Endothelial cell of umbilical vein (primary cell): Measurements from ENCODE around the gene VPS16. TPM values are rescaled to one million over a fixed set of nuclear protein-coding genes. Genes with fewer than 3 reads are reported as not detected.

ENCODE experiments used
- BruUV-seq: library from RNA; stranded (reverse); fragments of 400-500 nt; replicated peaks from 2 replicates; lab custom pipeline; 2021; lab: Mats Ljungman, UMichigan
- CTCF ChIA-PET: fragments of 300-600, 350-600 bp; sonication (Branson Sonifier 250); formaldehyde crosslinking; loops from one replicate; lab custom pipeline; 2021; ENCODE audit warnings: antibody characterized with exemption, inconsistent platforms; lab: Charles Lee
- POLR2A ChIA-PET: fragments of 300-600, 350-600 bp; sonication (Branson Sonifier 250); formaldehyde crosslinking; loops from one replicate; lab custom pipeline; 2021; ENCODE audit warnings: antibody characterized with exemption, inconsistent platforms; lab: Charles Lee
- DNase-seq: peaks from one replicate; pipeline ENCODE4 v3.0.0-alpha.2; 2011; ENCODE audit warnings: low read depth, low spot score
- FAIRE-seq: peaks from 2 replicates; lab custom pipeline; 2011; peaks lifted over from hg19 to GRCh38; lab: Jason Lieb, UNC
- H2AFZ ChIP-seq: 2 replicates; pipeline ENCODE4 v1.6.0; 2012; ENCODE audit warnings: low read depth, low read length, control low read depth, inconsistent platforms
- H3K27ac ChIP-seq: 2 replicates; pipeline ENCODE4 v1.5.1; 2011; ENCODE audit warnings: low read depth, mild to moderate bottlenecking, control low read depth, low read length, moderate library complexity; ENCODE audit not compliant: insufficient read depth
- H3K27me3 ChIP-seq, 2 experiments: 2 replicates each; pipeline versions ENCODE4 v1.6.0 to v1.6.1; 2011; ENCODE audit warnings: low read length in 2 of 2, mixed read lengths in 1 of 2; ENCODE audit not compliant: control insufficient read depth in 2 of 2, insufficient read depth in 2 of 2
- H3K36me3 ChIP-seq, 2 experiments: 2 replicates in 1 of 2; 3 replicates in 1 of 2; pipeline ENCODE4 v1.5.1; 2011; ENCODE audit warnings: low read length in 2 of 2, mild to moderate bottlenecking in 1 of 2, moderate library complexity in 1 of 2; ENCODE audit not compliant: control insufficient read depth in 2 of 2, insufficient read depth in 2 of 2; ENCODE audit errors: extremely low read depth in 1 of 2
- H3K4me1 ChIP-seq: 3 replicates; pipeline ENCODE4 v1.5.1; 2011; ENCODE audit warnings: mild to moderate bottlenecking, low read length; ENCODE audit not compliant: control insufficient read depth, insufficient read depth; ENCODE audit errors: extremely low read depth
- H3K4me2 ChIP-seq: 2 replicates; pipeline ENCODE4 v1.6.1; 2011; ENCODE audit warnings: low read length, control low read depth, mixed read lengths; ENCODE audit not compliant: insufficient read depth
- H3K4me3 ChIP-seq, 3 experiments: fragments of 200-600 bp in 1 of 3; sonication (generic), shearing (Covaris generic) in 1 of 3; replicated peaks in 1 of 3; 2 replicates each; pipeline ENCODE4 v1.5.1; 2011 to 2016; ENCODE audit warnings: control low read depth in 3 of 3, low read length in 3 of 3, mild to moderate bottlenecking in 2 of 3, inconsistent platforms in 1 of 3, low read depth in 1 of 3, moderate library complexity in 1 of 3; ENCODE audit not compliant: insufficient read depth in 1 of 3
- H3K79me2 ChIP-seq: 2 replicates; pipeline ENCODE4 v1.6.0; 2012; ENCODE audit warnings: low read length, inconsistent platforms; ENCODE audit not compliant: control insufficient read depth, insufficient read depth
- H3K9ac ChIP-seq: replicated peaks from 2 replicates; pipeline ENCODE3; 2011; ENCODE audit warnings: low read length, control low read depth; ENCODE audit not compliant: insufficient read depth; ENCODE audit errors: extremely low read depth
- H3K9me1 ChIP-seq: replicated peaks from 3 replicates; pipeline ENCODE4 v1.6.0; 2011; ENCODE audit warnings: mild to moderate bottlenecking, low read length; ENCODE audit not compliant: control insufficient read depth, insufficient read depth; ENCODE audit errors: extremely low read depth
- H3K9me3 ChIP-seq: replicated peaks from 2 replicates; pipeline ENCODE4 v1.5.1; 2012; ENCODE audit warnings: low read length, inconsistent platforms; ENCODE audit not compliant: control insufficient read depth, insufficient read depth
- H4K20me1 ChIP-seq: replicated peaks from 2 replicates; pipeline ENCODE3; 2011; ENCODE audit warnings: mild to moderate bottlenecking, low read length; ENCODE audit not compliant: control insufficient read depth, insufficient read depth; ENCODE audit errors: extremely low read depth
- FOS ChIP-seq: IDR thresholded peaks from 2 replicates; pipeline ENCODE4 v1.6.1; 2011; ENCODE audit warnings: mild to moderate bottlenecking, low read length, moderate library complexity, borderline replicate concordance; ENCODE audit not compliant: insufficient read depth
- GATA2 ChIP-seq: IDR thresholded peaks from 2 replicates; pipeline ENCODE4 v1.7.0; 2011; ENCODE audit warnings: low read depth, mild to moderate bottlenecking, moderate library complexity, mixed read lengths, low read length; ENCODE audit not compliant: insufficient read length, insufficient read depth
- MYC ChIP-seq: IDR thresholded peaks from one replicate; pipeline ENCODE4 v1.6.1; 2011; ENCODE audit warnings: mild to moderate bottlenecking, low read depth, low read length
- dilution Hi-C: fragments of 300-500 bp; cut with MboI; formaldehyde crosslinking; loops from one replicate; pipeline ENCODE4 v1.15.0; 2019; ENCODE audit warnings: low sequenced_read_pairs; ENCODE audit not compliant: extremely low pct_ligation_motif_present
- intact Hi-C: fragments of 100-400 bp; cut with micrococcal nuclease; formaldehyde crosslinking; loops from one replicate; pipeline ENCODE4 v1.10.0; 2022
- polyA plus RNA-seq, 4 experiments: library from polyadenylated mRNA; depleted of rRNA in 3 of 4; stranded (reverse) in 3 of 4; unstranded in 1 of 4; fragments of >200 nt; gene quantifications; 2 replicates each; pipeline versions ENCODE4 v1.2.1 to v1.2.3, GENCODE V29; 2011 to 2012; ENCODE audit warnings: missing spikeins in 1 of 4
- total RNA-seq: library from RNA; stranded (reverse); gene quantifications from 2 replicates; pipeline ENCODE4 v1.2.3, GENCODE V29; 2021
- TF ChIP-seq, protein P1 (sequence below), 2 donors: IDR thresholded peaks; 1 replicate in 1 of 2; 2 replicates in 1 of 2; pipeline ENCODE4 v1.5.1; 2011; ENCODE audit warnings: low read length in 2 of 2, mild to moderate bottlenecking in 2 of 2, moderate library complexity in 2 of 2, control low read depth in 1 of 2, inconsistent platforms in 1 of 2, low read depth in 1 of 2; ENCODE audit not compliant: insufficient read depth in 1 of 2; ENCODE audit errors: extremely low read depth in 1 of 2

VPS16 gene
- total and polyA plus RNA-seq, 2 donors (not counting 3 experiments of a cell fraction or from before 2014, with no cell fraction given), result 37.6 to 42.3 TPM

DNA sequence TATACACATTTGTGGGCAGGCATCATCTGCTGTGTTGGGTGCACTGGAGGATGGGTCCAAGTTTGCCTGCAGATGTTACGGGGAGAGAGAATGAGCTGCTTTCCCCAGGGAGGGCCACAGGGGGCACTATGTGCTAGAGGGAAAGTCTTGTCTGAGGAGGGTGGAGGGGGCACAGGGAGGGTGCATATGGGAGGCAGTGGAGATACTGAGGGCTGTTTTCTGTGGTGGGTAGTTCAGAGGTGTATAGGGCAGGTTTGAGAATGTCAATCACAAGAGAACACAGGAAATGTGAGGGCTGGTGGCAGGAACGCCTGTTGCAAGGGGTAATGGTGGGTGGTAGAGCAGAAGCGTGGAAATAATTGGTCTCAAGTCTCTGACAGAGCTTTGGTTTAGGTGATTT, 25.1 kb downstream of the VPS16 start:
- peaks cover 5% of the 10 kb centered on the region for H3K4me1 ChIP-seq
- no peak overlapping the region for H2AFZ ChIP-seq
- no peaks in the 10 kb centered on the region for H3K79me2 ChIP-seq
- ChIA-PET POLR2A (no interaction called here), CTCF (interaction anchor here (0.9 to 2.5 kb wide), 7 partner anchors 14 to 176 kb away, joined by 3 to 14 read pairs (median 4); no protein-coding TSS in a partner anchor)
- dilution Hi-C loops (no loop called here), intact Hi-C loops (no loop called here)
- H3K4me2 ChIP-seq, result no peak overlapping the region
- no peak overlapping the region for H3K4me3 ChIP-seq
- no peak overlapping the region for H3K27ac ChIP-seq
- no peaks in the 10 kb centered on the region for H3K9me1 ChIP-seq
- TF ChIP-seq, protein P1, sequence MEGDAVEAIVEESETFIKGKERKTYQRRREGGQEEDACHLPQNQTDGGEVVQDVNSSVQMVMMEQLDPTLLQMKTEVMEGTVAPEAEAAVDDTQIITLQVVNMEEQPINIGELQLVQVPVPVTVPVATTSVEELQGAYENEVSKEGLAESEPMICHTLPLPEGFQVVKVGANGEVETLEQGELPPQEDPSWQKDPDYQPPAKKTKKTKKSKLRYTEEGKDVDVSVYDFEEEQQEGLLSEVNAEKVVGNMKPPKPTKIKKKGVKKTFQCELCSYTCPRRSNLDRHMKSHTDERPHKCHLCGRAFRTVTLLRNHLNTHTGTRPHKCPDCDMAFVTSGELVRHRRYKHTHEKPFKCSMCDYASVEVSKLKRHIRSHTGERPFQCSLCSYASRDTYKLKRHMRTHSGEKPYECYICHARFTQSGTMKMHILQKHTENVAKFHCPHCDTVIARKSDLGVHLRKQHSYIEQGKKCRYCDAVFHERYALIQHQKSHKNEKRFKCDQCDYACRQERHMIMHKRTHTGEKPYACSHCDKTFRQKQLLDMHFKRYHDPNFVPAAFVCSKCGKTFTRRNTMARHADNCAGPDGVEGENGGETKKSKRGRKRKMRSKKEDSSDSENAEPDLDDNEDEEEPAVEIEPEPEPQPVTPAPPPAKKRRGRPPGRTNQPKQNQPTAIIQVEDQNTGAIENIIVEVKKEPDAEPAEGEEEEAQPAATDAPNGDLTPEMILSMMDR (IDR thresholded peaks at IDR 0.05; ENCODE audit: extremely low read depth in 1 of 2, insufficient read depth in 1 of 2, low read depth in 1 of 2, low read length in 2 of 2), result peak in 1 of 2 donors; percentile 16
- no peak for TF ChIP-seq MYC
- FAIRE-seq (no peak), DNase-seq (no peak)
- no peaks in the 10 kb centered on the region for H3K9me3 ChIP-seq
- H3K36me3 ChIP-seq, result peaks cover 0 to 34% of the 10 kb centered on the region in 2 experiments
- no TSS peak for BruUV-seq
- H3K9ac ChIP-seq, result no peak overlapping the region
- no peaks in the 10 kb centered on the region for H4K20me1 ChIP-seq
- H3K27me3 ChIP-seq, result no peaks in the 10 kb centered on the region

- intact Hi-C loops (no loop called here), dilution Hi-C loops (no loop called here)
- Histone ChIP-seq H3K9me1 (no peaks in the 10 kb centered on the region), H2AFZ (no peak overlapping the region), H4K20me1 (no peaks in the 10 kb centered on the region), H3K36me3 (peaks cover 0 to 29% of the 10 kb centered on the region in 2 experiments), H3K9me3 (no peaks in the 10 kb centered on the region), H3K9ac (no peak overlapping the region), H3K4me1 (peaks cover 11% of the 10 kb centered on the region), H3K4me2 (no peak overlapping the region), H3K27me3 (no peaks in the 10 kb centered on the region), H3K79me2 (no peaks in the 10 kb centered on the region), H3K4me3 (no peak overlapping the region), H3K27ac (no peak overlapping the region)
- POLR2A ChIA-PET, result no interaction called here
- BruUV-seq, result no TSS peak
- CTCF ChIA-PET, result interaction anchor here (0.7 to 2.5 kb wide), 4 partner anchors 14 to 135 kb away, joined by 3 to 8 read pairs (median 4); no protein-coding TSS in a partner anchor
- DNase-seq (no peak), FAIRE-seq (no peak)
- TF ChIP-seq FOS (no peak), GATA2 (no peak)
- TF ChIP-seq, protein P1 (IDR thresholded peaks at IDR 0.05; ENCODE audit: extremely low read depth in 1 of 2, insufficient read depth in 1 of 2, low read depth in 1 of 2, low read length in 2 of 2), result no peak
Observed at GRCh38 chr20:2866236-2866635, 25.7 kb downstream of the VPS16 start.
